HG03139 (cell line): ENCODE data around the gene RBAK.
"Not testable (repeated sequence)": the region's sequence is repeated elsewhere in the genome, so short reads cannot be mapped to it uniquely, and the experiment has no call there.

Experiments used
- ATAC-seq: cut with Tn5 transposase; IDR thresholded peaks from one replicate; pipeline ENCODE4 v1.9.1; 2021; ENCODE audit not compliant: unreplicated experiment

RBAK gene

GRCh38 chr7:5045558-5046396 lies at the start of gene RBAK:
RBAK (plus strand) TSS chr7:5045860; CDS start chr7:5048077, 2,217 bp downstream.
- peak; percentile 100 for ATAC-seq

- no peak for ATAC-seq
Observed at GRCh38 chr7:4996696-4997222, 48.9 kb upstream of the RBAK start.

DNA sequence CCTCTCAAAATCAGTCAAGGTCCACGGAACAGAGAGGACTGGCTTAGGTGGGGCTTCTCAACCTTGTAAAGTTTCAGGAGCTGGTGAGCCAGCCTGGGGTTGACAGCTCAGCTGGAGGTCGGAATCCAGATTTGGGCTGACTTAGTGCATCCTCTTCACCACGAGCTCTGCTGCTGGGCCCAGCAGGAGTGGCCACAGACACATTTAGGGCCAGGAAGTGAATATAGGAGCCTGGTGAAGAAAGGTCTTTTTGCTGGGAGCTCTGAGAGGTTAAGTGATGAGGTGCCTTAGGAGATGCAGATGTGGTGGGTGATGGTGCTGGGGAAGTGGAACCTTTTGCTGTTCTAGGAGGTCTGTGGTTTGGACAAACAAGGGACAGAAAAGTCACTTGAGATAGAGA lies 47.4 kb upstream of the RBAK start:
- ATAC-seq: no peak

- no peak for ATAC-seq
Observed at GRCh38 chr7:4998910-4999309, 46.8 kb upstream of the RBAK start.

GRCh38 chr7:4999369-4999950 lies 46.2 kb upstream of the RBAK start:
- no peak for ATAC-seq

GRCh38 chr7:5001003-5001402 lies 44.7 kb upstream of the RBAK start:
- no peak for ATAC-seq

- no peak for ATAC-seq
Observed at GRCh38 chr7:5001911-5002310, 43.7 kb upstream of the RBAK start.

DNA sequence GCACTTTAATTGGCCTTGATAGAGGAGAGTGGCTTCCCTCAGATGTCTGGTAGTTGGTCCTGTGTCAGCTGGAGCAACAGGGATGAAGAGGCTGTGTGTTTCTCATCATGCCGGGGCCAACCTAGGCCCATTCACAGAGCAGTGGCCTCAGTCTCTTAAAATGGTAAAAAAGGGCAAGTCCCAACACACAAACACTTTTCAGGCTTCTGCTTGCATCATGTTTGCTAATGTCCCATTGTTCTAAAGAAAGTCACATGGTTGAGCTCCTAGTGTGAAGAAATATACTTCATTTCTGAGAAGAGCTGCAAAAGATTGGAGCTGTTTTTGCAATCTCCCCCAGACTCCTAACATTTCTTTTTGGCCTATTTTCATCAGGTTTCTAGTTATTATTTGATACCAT lies 40.6 kb upstream of the RBAK start:
- no peak for ATAC-seq

DNA sequence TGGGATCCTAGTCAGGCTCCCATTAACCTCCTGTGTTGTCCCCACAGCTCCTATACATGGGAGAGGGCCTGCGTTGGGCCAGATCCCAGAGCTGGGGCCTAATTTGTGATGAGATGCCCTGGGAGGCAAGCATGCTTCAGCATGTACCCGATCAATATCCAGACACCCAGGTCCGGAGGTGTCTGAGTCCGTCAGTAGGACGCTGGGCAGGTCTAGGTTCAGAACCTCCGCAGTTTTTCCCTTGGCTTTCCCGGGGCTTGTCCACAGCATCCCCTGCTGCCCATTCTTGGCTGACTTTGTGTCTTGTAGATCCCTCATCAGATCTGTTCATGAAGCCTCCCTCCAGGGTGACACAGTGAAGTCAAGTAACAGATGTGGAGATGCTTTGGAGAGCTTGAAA lies 32.7 kb upstream of the RBAK start:
- ATAC-seq: no peak

GRCh38 chr7:5015936-5016335 lies 29.7 kb upstream of the RBAK start:
- not testable (repeated sequence) for ATAC-seq

DNA sequence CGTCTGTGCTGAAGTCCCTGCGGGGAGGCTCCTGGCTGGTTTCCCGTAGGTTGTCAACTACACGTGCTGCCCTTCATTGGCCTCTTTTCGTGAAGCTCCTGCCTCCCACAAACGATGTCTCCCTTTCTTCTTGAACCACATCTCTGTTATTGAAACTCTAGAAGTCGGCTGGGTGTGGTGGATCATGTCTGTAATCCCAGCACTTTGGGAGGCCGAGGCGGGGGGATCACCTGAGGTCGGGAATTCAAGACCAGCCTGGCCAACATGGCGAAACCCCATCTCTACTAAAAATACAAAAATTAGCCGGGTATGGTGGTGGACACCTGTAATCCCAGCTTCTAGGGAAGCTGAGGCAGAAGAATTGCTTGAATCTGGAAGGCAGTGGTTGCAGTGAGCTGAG lies 28.0 kb upstream of the RBAK start:
- ATAC-seq: not testable (repeated sequence)

GRCh38 chr7:5020098-5020497 lies 25.6 kb upstream of the RBAK start:
- no peak for ATAC-seq

- ATAC-seq: not testable (repeated sequence)
Observed at GRCh38 chr7:5020976-5021550, 24.6 kb upstream of the RBAK start.

DNA sequence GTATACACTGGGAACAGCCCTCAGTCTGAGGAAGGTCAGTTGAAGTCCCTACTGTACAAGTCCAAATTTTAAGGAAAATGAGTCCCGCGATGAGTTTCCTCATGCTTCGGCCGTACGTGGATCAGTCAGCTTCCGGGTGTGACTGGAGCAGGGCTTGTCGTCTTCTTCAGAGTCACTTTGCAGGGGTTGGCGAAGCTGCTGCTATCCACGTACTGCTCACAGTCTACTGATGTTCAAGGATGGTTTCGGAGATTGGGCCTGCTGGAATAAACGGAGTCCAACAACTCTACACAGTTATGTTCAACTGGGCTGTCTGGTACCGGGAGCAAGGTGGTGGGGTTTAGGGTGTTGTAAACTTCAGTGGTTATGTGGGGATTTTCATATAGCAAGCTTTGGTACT lies 22.0 kb upstream of the RBAK start:
- not testable (repeated sequence) for ATAC-seq

- not testable (repeated sequence) for ATAC-seq
Observed at GRCh38 chr7:5027796-5028410, 17.8 kb upstream of the RBAK start.

- not testable (repeated sequence) for ATAC-seq
Observed at GRCh38 chr7:5033186-5033585, 12.5 kb upstream of the RBAK start.

GRCh38 chr7:5035276-5035675 lies 10.4 kb upstream of the RBAK start:
- ATAC-seq: no peak

DNA sequence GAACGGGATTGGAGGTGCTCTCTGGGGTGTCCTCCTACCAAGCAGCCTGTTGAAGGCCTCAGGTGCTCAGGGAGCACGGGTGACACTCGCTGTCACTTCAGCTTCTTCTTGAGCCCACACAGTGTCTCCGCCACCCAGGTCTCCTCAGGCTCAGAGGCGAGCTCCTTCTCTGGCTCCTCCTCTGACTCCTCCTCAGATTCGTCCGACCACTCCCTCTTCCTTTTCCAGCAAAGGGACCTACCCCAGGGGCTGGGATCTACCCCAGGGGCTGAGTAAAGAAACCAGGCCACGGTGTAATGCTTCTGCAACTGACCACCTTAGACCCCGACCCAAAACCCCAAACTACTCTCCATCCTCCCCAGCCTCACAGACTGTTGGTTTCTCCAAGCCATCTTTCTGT lies 9.2 kb upstream of the RBAK start:
- no peak for ATAC-seq

GRCh38 chr7:5041047-5041446 lies 4.6 kb upstream of the RBAK start:
- ATAC-seq: no peak

DNA sequence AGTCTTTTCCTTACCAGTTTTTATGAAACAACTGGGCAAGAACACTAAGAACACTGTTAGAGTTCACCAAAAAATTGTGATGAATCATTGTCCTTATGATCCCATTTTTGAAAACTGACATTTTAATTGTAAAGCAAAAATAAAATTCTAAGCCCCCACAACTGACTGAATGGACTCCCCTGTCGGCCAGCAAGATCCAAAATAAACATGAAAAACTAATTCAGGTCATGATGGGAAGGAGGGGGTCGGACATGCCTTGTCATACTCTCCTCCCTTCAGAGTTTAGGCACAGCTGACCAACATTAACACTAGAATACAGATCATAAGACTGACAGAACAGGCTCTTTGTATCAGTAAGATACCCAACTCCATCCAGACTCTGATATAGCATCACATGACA lies 2.0 kb upstream of the RBAK start:
- no peak for ATAC-seq

GRCh38 chr7:5046397-5046732 lies 705 bp downstream of the RBAK start:
- not testable (repeated sequence) for ATAC-seq

- ATAC-seq: not testable (repeated sequence)
Observed at GRCh38 chr7:5047127-5047526, 1.5 kb downstream of the RBAK start.
